GM10248 (cell line): ENCODE results near the gene TBC1D20.
A peak's percentile ranks its signal among the peaks of the same experiment; 100 is the strongest.
"Not testable (repeated sequence)": the region's sequence is repeated elsewhere in the genome, so short reads cannot be mapped to it uniquely, and the experiment has no call there.

Experiments used
- CTCF ChIA-PET: fragments of 300-600 bp; sonication (Branson Sonifier 250); formaldehyde crosslinking; extraction: SDS; loops from one replicate; lab custom pipeline; 2021; ENCODE audit warnings: antibody characterized with exemption; lab: Yijun Ruan, JAX
- POLR2A ChIA-PET: fragments of 350-650 bp; sonication (Branson Sonifier 250); formaldehyde crosslinking; extraction: SDS; loops from one replicate; lab custom pipeline; 2020; ENCODE audit warnings: antibody characterized with exemption; lab: Yijun Ruan, JAX
- DNase-seq: peaks from one replicate; pipeline ENCODE4 v3.0.0; 2012; ENCODE audit errors: extremely low spot score
- TF ChIP-seq, protein P1 (sequence below): IDR thresholded peaks from 2 replicates; pipeline ENCODE4 v1.5.1; 2012; ENCODE audit warnings: mild to moderate bottlenecking, low read depth; ENCODE audit errors: extremely low read depth, missing control alignments, control extremely low read depth

The TBC1D20 gene

GRCh38 chr20:461254-462198 lies 807 bp downstream of the TBC1D20 start:
- POLR2A ChIA-PET: no interaction called here
- TF ChIP-seq, protein P1, sequence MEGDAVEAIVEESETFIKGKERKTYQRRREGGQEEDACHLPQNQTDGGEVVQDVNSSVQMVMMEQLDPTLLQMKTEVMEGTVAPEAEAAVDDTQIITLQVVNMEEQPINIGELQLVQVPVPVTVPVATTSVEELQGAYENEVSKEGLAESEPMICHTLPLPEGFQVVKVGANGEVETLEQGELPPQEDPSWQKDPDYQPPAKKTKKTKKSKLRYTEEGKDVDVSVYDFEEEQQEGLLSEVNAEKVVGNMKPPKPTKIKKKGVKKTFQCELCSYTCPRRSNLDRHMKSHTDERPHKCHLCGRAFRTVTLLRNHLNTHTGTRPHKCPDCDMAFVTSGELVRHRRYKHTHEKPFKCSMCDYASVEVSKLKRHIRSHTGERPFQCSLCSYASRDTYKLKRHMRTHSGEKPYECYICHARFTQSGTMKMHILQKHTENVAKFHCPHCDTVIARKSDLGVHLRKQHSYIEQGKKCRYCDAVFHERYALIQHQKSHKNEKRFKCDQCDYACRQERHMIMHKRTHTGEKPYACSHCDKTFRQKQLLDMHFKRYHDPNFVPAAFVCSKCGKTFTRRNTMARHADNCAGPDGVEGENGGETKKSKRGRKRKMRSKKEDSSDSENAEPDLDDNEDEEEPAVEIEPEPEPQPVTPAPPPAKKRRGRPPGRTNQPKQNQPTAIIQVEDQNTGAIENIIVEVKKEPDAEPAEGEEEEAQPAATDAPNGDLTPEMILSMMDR: no peak
- CTCF ChIA-PET: interaction anchor here (0.6 to 2.4 kb wide), 4 partner anchors 12 to 95 kb away, joined by 3 to 5 read pairs (median 4); no protein-coding TSS in a partner anchor
- DNase-seq: peak; percentile 71

GRCh38 chr20:460707-461106 lies 1.6 kb downstream of the TBC1D20 start:
- DNase-seq: no peak
- TF ChIP-seq, protein P1: no peak
- ChIA-PET POLR2A (no interaction called here), CTCF (interaction anchor here (1.1 to 2.4 kb wide), 2 partner anchors 11 to 28 kb away, joined by 3 to 5 read pairs; no protein-coding TSS in a partner anchor)

- DNase-seq: no peak
- CTCF ChIA-PET: interaction anchor here (1.1 kb wide), 1 partner anchor 11 kb away, joined by 3 read pairs; no protein-coding TSS in a partner anchor
- TF ChIP-seq, protein P1: no peak
- POLR2A ChIA-PET: interaction anchor here (0.7 kb wide), 1 partner anchor 13 kb away, joined by 6 read pairs; no protein-coding TSS in a partner anchor
These were observed 2.2 kb downstream of the TBC1D20 start for GRCh38 chr20:460180-460579.

- ChIA-PET POLR2A (no interaction called here), CTCF (no interaction called here)
- TF ChIP-seq, protein P1: no peak
- no peak for DNase-seq
These were observed 3.6 kb downstream of the TBC1D20 start for GRCh38 chr20:458776-459175.

- ChIA-PET CTCF (no interaction called here), POLR2A (no interaction called here)
- TF ChIP-seq, protein P1: no peak
- no peak for DNase-seq
These were observed 7.4 kb downstream of the TBC1D20 start for GRCh38 chr20:454951-455350.

DNA sequence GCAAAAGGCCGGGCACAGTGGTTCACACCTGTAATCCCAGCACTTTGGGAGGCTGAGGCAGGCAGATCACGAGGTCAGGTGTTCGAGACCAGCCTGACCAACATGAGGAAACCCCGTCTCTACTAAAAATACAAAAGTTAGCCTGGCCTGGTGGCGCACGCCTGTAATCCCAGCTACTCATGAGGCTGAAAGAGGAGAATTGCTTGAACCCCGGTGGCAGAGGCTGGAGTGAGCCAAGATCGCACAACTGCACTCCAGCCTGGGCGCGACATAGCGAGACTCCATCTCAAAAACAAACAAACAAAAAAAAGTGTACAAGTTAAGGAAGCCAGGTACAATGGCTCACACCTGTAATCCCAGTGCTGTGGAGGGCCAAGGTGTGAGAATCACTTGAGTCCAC lies 10.3 kb downstream of the TBC1D20 start:
- CTCF ChIA-PET, POLR2A ChIA-PET, DNase-seq: not testable (repeated sequence)
